ENCODE data around the gene PDE6B.

PDE6B gene

GRCh38 chr4:675036-675882 is 49.9 kb downstream of the PDE6B start:
- DNase-seq, result peak; percentile 49

GRCh38 chr4:675980-676870 is 50.9 kb downstream of the PDE6B start:
- peak; percentile 42 for DNase-seq

- DNase-seq, result peak; percentile 57
Observed at GRCh38 chr4:676871-677235, 51.5 kb downstream of the PDE6B start.

GRCh38 chr4:677431-678293 is 52.3 kb downstream of the PDE6B start:
- peak; percentile 62 for DNase-seq

GRCh38 chr4:678331-679103 is 53.1 kb downstream of the PDE6B start:
- peak; percentile 30 for DNase-seq

- DNase-seq, result peak; percentile 40
Observed at GRCh38 chr4:679104-679481, 53.7 kb downstream of the PDE6B start.

GRCh38 chr4:679629-680028 is 54.3 kb downstream of the PDE6B start:
- DNase-seq, result peak; percentile 29

- peak; percentile 33 for DNase-seq
Observed at GRCh38 chr4:680091-680490, 54.7 kb downstream of the PDE6B start.

GRCh38 chr4:680551-680927 is 55.2 kb downstream of the PDE6B start:
- DNase-seq, result no peak

- DNase-seq, result peak; percentile 77
Observed at GRCh38 chr4:680928-681645, 55.7 kb downstream of the PDE6B start.

GRCh38 chr4:681736-682451 is 56.5 kb downstream of the PDE6B start:
- peak; percentile 42 for DNase-seq

- DNase-seq, result peak; percentile 43
Observed at GRCh38 chr4:682490-683172, 57.3 kb downstream of the PDE6B start.

- peak; percentile 32 for DNase-seq
Observed at GRCh38 chr4:683247-683897, 58.0 kb downstream of the PDE6B start.

- DNase-seq, result peak; percentile 64
Observed at GRCh38 chr4:683982-684622, 58.7 kb downstream of the PDE6B start.

GRCh38 chr4:684623-685327 is 59.4 kb downstream of the PDE6B start:
- peak; percentile 33 for DNase-seq

- no peak for DNase-seq
Observed at GRCh38 chr4:685679-686412, 60.5 kb downstream of the PDE6B start.

- peak; percentile 35 for DNase-seq
Observed at GRCh38 chr4:686413-687040, 61.2 kb downstream of the PDE6B start.
